OCI-LY7 (cell line): ENCODE data around the gene SPEN.

ENCODE experiments used
- EZH2phosphoT487 ChIP-seq: fragments of 200-600 bp; sonication (generic); IDR thresholded peaks from 2 replicates; pipeline ENCODE4 v1.6.1; 2018; ENCODE audit warnings: low read depth, borderline replicate concordance, mild to moderate bottlenecking, mixed run types, antibody characterized with exemption, low read length, moderate library complexity, mixed read lengths
- TF ChIP-seq, protein P1 (sequence below): fragments of 200-600 bp; sonication (generic); conservative IDR thresholded peaks from 2 replicates; pipeline ENCODE4 v1.5.1; 2014; ENCODE audit warnings: mild to moderate bottlenecking, antibody characterized with exemption, low read length, moderate library complexity, mixed read lengths

DNA sequence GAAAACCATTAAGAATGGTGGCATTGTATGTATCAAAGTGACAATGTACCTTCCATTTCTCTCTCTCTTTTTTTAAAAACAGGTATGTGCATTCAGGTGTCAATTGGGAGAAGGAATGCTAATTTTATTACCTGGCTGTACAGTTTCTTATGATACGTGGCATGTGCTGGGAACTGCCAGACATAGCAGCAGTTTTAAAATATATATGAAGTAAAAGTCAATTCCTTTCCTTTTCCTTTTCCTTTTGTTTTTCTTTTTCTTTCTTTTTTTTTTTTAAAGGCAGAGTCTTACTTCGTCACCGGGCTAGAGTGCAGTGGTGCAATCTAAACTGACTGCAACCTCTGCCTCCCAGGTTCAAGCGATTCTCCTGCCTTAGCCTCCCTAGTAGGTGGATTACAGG is 37.0 kb downstream of the SPEN start:
- TF ChIP-seq, protein P1, sequence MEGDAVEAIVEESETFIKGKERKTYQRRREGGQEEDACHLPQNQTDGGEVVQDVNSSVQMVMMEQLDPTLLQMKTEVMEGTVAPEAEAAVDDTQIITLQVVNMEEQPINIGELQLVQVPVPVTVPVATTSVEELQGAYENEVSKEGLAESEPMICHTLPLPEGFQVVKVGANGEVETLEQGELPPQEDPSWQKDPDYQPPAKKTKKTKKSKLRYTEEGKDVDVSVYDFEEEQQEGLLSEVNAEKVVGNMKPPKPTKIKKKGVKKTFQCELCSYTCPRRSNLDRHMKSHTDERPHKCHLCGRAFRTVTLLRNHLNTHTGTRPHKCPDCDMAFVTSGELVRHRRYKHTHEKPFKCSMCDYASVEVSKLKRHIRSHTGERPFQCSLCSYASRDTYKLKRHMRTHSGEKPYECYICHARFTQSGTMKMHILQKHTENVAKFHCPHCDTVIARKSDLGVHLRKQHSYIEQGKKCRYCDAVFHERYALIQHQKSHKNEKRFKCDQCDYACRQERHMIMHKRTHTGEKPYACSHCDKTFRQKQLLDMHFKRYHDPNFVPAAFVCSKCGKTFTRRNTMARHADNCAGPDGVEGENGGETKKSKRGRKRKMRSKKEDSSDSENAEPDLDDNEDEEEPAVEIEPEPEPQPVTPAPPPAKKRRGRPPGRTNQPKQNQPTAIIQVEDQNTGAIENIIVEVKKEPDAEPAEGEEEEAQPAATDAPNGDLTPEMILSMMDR = no peak
- no peak for TF ChIP-seq EZH2phosphoT487
